Endothelial cell of umbilical vein (primary cell): ENCODE data around the gene DPH1. TPM values are rescaled to one million over a fixed set of nuclear protein-coding genes. Genes with fewer than 3 reads are reported as not detected.
A peak's percentile ranks its signal among the peaks of the same experiment; 100 is the strongest.

Experiments used
- BruUV-seq: library from RNA; stranded (reverse); fragments of 400-500 nt; replicated peaks from 2 replicates; lab custom pipeline; 2021; lab: Mats Ljungman, UMichigan
- CTCF ChIA-PET: fragments of 300-600, 350-600 bp; sonication (Branson Sonifier 250); formaldehyde crosslinking; loops from one replicate; lab custom pipeline; 2021; ENCODE audit warnings: antibody characterized with exemption, inconsistent platforms; lab: Charles Lee
- POLR2A ChIA-PET: fragments of 300-600, 350-600 bp; sonication (Branson Sonifier 250); formaldehyde crosslinking; loops from one replicate; lab custom pipeline; 2021; ENCODE audit warnings: antibody characterized with exemption, inconsistent platforms; lab: Charles Lee
- DNase-seq: peaks from one replicate; pipeline ENCODE4 v3.0.0-alpha.2; 2011; ENCODE audit warnings: low read depth, low spot score
- FAIRE-seq: peaks from 2 replicates; lab custom pipeline; 2011; peaks lifted over from hg19 to GRCh38; lab: Jason Lieb, UNC
- H2AFZ ChIP-seq: 2 replicates; pipeline ENCODE4 v1.6.0; 2012; ENCODE audit warnings: low read depth, low read length, control low read depth, inconsistent platforms
- H3K27ac ChIP-seq: 2 replicates; pipeline ENCODE4 v1.5.1; 2011; ENCODE audit warnings: low read depth, mild to moderate bottlenecking, control low read depth, low read length, moderate library complexity; ENCODE audit not compliant: insufficient read depth
- H3K27me3 ChIP-seq, 2 experiments: 2 replicates each; pipeline versions ENCODE4 v1.6.0 to v1.6.1; 2011; ENCODE audit warnings: low read length in 2 of 2, mixed read lengths in 1 of 2; ENCODE audit not compliant: control insufficient read depth in 2 of 2, insufficient read depth in 2 of 2
- H3K36me3 ChIP-seq, 2 experiments: 2 replicates in 1 of 2; 3 replicates in 1 of 2; pipeline ENCODE4 v1.5.1; 2011; ENCODE audit warnings: low read length in 2 of 2, mild to moderate bottlenecking in 1 of 2, moderate library complexity in 1 of 2; ENCODE audit not compliant: control insufficient read depth in 2 of 2, insufficient read depth in 2 of 2; ENCODE audit errors: extremely low read depth in 1 of 2
- H3K4me1 ChIP-seq: 3 replicates; pipeline ENCODE4 v1.5.1; 2011; ENCODE audit warnings: mild to moderate bottlenecking, low read length; ENCODE audit not compliant: control insufficient read depth, insufficient read depth; ENCODE audit errors: extremely low read depth
- H3K4me2 ChIP-seq: 2 replicates; pipeline ENCODE4 v1.6.1; 2011; ENCODE audit warnings: low read length, control low read depth, mixed read lengths; ENCODE audit not compliant: insufficient read depth
- H3K4me3 ChIP-seq, 3 experiments: fragments of 200-600 bp in 1 of 3; sonication (generic), shearing (Covaris generic) in 1 of 3; replicated peaks in 1 of 3; 2 replicates each; pipeline ENCODE4 v1.5.1; 2011 to 2016; ENCODE audit warnings: control low read depth in 3 of 3, low read length in 3 of 3, mild to moderate bottlenecking in 2 of 3, inconsistent platforms in 1 of 3, low read depth in 1 of 3, moderate library complexity in 1 of 3; ENCODE audit not compliant: insufficient read depth in 1 of 3
- H3K79me2 ChIP-seq: 2 replicates; pipeline ENCODE4 v1.6.0; 2012; ENCODE audit warnings: low read length, inconsistent platforms; ENCODE audit not compliant: control insufficient read depth, insufficient read depth
- H3K9ac ChIP-seq: replicated peaks from 2 replicates; pipeline ENCODE3; 2011; ENCODE audit warnings: low read length, control low read depth; ENCODE audit not compliant: insufficient read depth; ENCODE audit errors: extremely low read depth
- H3K9me1 ChIP-seq: replicated peaks from 3 replicates; pipeline ENCODE4 v1.6.0; 2011; ENCODE audit warnings: mild to moderate bottlenecking, low read length; ENCODE audit not compliant: control insufficient read depth, insufficient read depth; ENCODE audit errors: extremely low read depth
- H3K9me3 ChIP-seq: replicated peaks from 2 replicates; pipeline ENCODE4 v1.5.1; 2012; ENCODE audit warnings: low read length, inconsistent platforms; ENCODE audit not compliant: control insufficient read depth, insufficient read depth
- H4K20me1 ChIP-seq: replicated peaks from 2 replicates; pipeline ENCODE3; 2011; ENCODE audit warnings: mild to moderate bottlenecking, low read length; ENCODE audit not compliant: control insufficient read depth, insufficient read depth; ENCODE audit errors: extremely low read depth
- EZH2 ChIP-seq: IDR thresholded peaks from 2 replicates; pipeline ENCODE4 v1.6.1; 2012; ENCODE audit warnings: borderline replicate concordance, low read depth, mild to moderate bottlenecking, moderate library complexity, low read length, inconsistent platforms; ENCODE audit not compliant: severe bottlenecking
- FOS ChIP-seq: IDR thresholded peaks from 2 replicates; pipeline ENCODE4 v1.6.1; 2011; ENCODE audit warnings: mild to moderate bottlenecking, low read length, moderate library complexity, borderline replicate concordance; ENCODE audit not compliant: insufficient read depth
- GATA2 ChIP-seq: IDR thresholded peaks from 2 replicates; pipeline ENCODE4 v1.7.0; 2011; ENCODE audit warnings: low read depth, mild to moderate bottlenecking, moderate library complexity, mixed read lengths, low read length; ENCODE audit not compliant: insufficient read length, insufficient read depth
- JUN ChIP-seq: IDR thresholded peaks from 2 replicates; pipeline ENCODE4 v1.6.1; 2011; ENCODE audit warnings: borderline replicate concordance, low read depth; ENCODE audit not compliant: insufficient read length, insufficient read depth
- MYC ChIP-seq: IDR thresholded peaks from one replicate; pipeline ENCODE4 v1.6.1; 2011; ENCODE audit warnings: mild to moderate bottlenecking, low read depth, low read length
- POLR2A ChIP-seq: IDR thresholded peaks from 2 replicates; pipeline ENCODE4 v1.6.1; 2012; ENCODE audit warnings: low read depth, mild to moderate bottlenecking, control low read depth, low read length
- POLR2AphosphoS5 ChIP-seq: IDR thresholded peaks from 2 replicates; pipeline ENCODE4 v1.6.1; 2012; ENCODE audit warnings: low read depth, mild to moderate bottlenecking, control low read depth, low read length, moderate library complexity; ENCODE audit not compliant: insufficient read depth
- dilution Hi-C: fragments of 300-500 bp; cut with MboI; formaldehyde crosslinking; loops from one replicate; pipeline ENCODE4 v1.15.0; 2019; ENCODE audit warnings: low sequenced_read_pairs; ENCODE audit not compliant: extremely low pct_ligation_motif_present
- intact Hi-C: fragments of 100-400 bp; cut with micrococcal nuclease; formaldehyde crosslinking; loops from one replicate; pipeline ENCODE4 v1.10.0; 2022
- polyA plus RNA-seq, 4 experiments: library from polyadenylated mRNA; depleted of rRNA in 3 of 4; stranded (reverse) in 3 of 4; unstranded in 1 of 4; fragments of >200 nt; gene quantifications; 2 replicates each; pipeline versions ENCODE4 v1.2.1 to v1.2.3, GENCODE V29; 2011 to 2012; ENCODE audit warnings: missing spikeins in 1 of 4
- total RNA-seq: library from RNA; stranded (reverse); gene quantifications from 2 replicates; pipeline ENCODE4 v1.2.3, GENCODE V29; 2021

Gene DPH1
- total and polyA plus RNA-seq, 2 donors (not counting 3 experiments of a cell fraction or from before 2014, with no cell fraction given) = 37.8 to 45.6 TPM

GRCh38 chr17:2071455-2072281, 41.7 kb downstream of the DPH1 start:
- no peak overlapping the region for H3K4me3 ChIP-seq
- intact Hi-C loops (loop anchor here (1.0 kb wide), 1 partner anchor 14 kb away; no protein-coding TSS in a partner anchor), dilution Hi-C loops (no loop called here)
- peaks cover 3% of the 10 kb centered on the region for H3K79me2 ChIP-seq
- H2AFZ ChIP-seq = no peak overlapping the region
- no peaks in the 10 kb centered on the region for H3K27me3 ChIP-seq
- TF ChIP-seq EZH2 = no peak
- TF ChIP-seq FOS = peak; percentile 50
- peak; percentile 62 for TF ChIP-seq JUN
- peak; percentile 79 for TF ChIP-seq POLR2AphosphoS5
- no peak for TF ChIP-seq POLR2A
- no peak for TF ChIP-seq MYC
- TF ChIP-seq GATA2 = no peak
- DNase-seq = peak; percentile 73
- CTCF ChIA-PET = interaction anchor here (0.8 to 3.2 kb wide), 10 partner anchors 11 to 211 kb away, joined by 3 to 30 read pairs (median 7); partner anchors contain the start of gene HIC1
- no peaks in the 10 kb centered on the region for H4K20me1 ChIP-seq
- POLR2A ChIA-PET = no interaction called here
- peak overlapping the region; percentile 66 for H3K9ac ChIP-seq
- FAIRE-seq = no peak
- peaks cover 58% of the 10 kb centered on the region for H3K4me1 ChIP-seq
- peaks cover 0 to 3% of the 10 kb centered on the region in 2 experiments for H3K36me3 ChIP-seq
- no peaks in the 10 kb centered on the region for H3K9me1 ChIP-seq
- H3K27ac ChIP-seq = peak overlapping the region; percentile 93
- peak overlapping the region; percentile 5 for H3K4me2 ChIP-seq
- no peaks in the 10 kb centered on the region for H3K9me3 ChIP-seq
- BruUV-seq = no TSS peak
